GM13977 (cell line): Measurements from ENCODE around the gene TMEM240.

ENCODE experiments used
- DNase-seq: peaks from one replicate; pipeline ENCODE4 v3.0.0; 2012; ENCODE audit warnings: low spot score
- in situ Hi-C: fragments of 300-500 bp; cut with MboI; formaldehyde crosslinking; loops from one replicate; pipeline ENCODE4 v1.12.0; 2022; ENCODE audit warnings: low sequenced_read_pairs, low pct_unique_long_range_greater_than_20kb, mixed read lengths, inconsistent platforms; ENCODE audit not compliant: unreplicated experiment
- TF ChIP-seq, protein P1 (sequence below): IDR thresholded peaks from 2 replicates; pipeline ENCODE4 v1.5.1; 2012; ENCODE audit warnings: mild to moderate bottlenecking, control low read depth; ENCODE audit not compliant: insufficient read depth; ENCODE audit errors: extremely low read depth, missing control alignments

TMEM240 gene

DNA sequence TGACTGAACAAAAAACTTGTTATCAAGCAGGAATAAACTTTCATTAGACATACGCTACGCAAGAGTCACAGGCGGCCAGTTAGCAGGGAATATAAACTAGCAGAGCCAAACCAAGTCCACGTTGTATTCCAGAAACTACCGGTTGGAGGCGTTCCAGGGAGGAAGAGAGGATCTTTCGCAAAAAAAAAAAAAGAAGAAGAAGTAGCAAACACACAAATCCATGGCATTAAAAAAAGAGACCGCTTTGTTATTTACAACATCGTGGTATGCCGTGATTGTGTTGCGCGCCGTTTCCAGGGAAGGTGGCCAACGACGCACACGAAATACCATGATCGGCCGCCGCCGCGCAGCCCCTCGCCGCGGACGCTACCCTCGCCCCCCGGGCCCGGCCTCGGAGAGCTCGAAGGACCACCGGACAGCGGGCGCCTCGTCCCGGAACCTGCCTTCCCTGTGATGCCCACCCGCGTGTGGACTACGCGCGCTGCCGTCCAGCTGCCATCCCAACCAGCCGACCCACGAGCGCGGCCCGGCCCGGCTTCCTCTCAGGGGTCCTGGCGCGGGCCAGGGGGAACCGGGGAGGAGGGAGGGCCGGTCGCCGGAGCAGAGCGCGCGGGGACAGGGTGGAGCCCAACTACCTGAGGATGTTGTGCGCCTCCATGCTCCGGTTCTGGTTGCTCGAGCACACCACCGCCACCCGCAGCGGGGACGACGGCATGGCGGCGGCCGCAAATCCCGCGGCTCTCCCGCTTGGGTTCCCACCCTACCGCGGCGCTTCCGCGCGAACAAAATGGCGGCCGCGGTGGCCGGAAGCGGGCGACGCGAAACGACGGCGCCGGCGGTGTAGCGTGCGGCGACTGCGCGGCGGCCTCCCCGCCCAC is 33.7 kb upstream of the TMEM240 start:
- TF ChIP-seq, protein P1, sequence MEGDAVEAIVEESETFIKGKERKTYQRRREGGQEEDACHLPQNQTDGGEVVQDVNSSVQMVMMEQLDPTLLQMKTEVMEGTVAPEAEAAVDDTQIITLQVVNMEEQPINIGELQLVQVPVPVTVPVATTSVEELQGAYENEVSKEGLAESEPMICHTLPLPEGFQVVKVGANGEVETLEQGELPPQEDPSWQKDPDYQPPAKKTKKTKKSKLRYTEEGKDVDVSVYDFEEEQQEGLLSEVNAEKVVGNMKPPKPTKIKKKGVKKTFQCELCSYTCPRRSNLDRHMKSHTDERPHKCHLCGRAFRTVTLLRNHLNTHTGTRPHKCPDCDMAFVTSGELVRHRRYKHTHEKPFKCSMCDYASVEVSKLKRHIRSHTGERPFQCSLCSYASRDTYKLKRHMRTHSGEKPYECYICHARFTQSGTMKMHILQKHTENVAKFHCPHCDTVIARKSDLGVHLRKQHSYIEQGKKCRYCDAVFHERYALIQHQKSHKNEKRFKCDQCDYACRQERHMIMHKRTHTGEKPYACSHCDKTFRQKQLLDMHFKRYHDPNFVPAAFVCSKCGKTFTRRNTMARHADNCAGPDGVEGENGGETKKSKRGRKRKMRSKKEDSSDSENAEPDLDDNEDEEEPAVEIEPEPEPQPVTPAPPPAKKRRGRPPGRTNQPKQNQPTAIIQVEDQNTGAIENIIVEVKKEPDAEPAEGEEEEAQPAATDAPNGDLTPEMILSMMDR = peak; percentile 21
- DNase-seq = peak; percentile 90
- in situ Hi-C loops = no loop called here

DNA sequence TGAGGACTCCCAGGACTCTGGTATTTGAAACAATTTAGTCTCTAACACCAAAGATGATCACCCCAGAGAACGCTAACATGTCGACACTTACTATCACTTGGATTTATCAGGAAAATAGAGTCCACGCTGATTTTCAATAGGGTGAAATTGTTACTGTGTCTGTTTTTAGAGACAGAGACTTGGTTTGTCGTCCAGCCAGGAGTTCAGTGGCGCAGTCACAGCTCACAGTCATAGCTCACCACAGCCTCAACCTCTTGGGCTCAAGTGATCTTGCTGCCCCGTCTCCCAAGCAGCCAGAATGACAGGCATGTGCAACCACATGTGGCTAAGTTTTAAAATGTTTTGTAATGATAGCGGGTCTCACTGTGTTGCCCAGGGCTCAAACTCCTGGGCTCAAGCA is 28.9 kb upstream of the TMEM240 start:
- TF ChIP-seq, protein P1 = no peak
- DNase-seq = no peak
- in situ Hi-C loops = no loop called here

DNA sequence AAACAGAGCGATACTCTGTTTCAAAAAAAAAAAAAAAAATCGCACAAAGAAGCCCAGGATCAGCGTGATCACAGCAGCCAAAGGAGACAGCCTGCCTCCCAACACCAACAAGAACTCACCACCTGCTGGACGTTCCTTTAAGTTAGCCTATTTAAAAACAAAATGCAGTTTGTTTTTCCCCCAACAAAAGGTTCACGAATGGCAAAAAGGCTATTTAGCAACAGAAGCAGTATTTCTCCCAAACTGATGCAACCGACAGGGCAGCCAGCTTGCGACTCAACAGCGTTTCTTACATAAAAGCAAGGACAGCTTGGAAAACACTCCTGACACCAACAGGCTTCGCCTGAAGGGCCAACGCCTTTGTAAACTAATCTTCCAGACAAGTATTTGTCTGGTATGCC is 27.5 kb upstream of the TMEM240 start:
- DNase-seq = no peak
- TF ChIP-seq, protein P1 = no peak
- in situ Hi-C loops = no loop called here

DNA sequence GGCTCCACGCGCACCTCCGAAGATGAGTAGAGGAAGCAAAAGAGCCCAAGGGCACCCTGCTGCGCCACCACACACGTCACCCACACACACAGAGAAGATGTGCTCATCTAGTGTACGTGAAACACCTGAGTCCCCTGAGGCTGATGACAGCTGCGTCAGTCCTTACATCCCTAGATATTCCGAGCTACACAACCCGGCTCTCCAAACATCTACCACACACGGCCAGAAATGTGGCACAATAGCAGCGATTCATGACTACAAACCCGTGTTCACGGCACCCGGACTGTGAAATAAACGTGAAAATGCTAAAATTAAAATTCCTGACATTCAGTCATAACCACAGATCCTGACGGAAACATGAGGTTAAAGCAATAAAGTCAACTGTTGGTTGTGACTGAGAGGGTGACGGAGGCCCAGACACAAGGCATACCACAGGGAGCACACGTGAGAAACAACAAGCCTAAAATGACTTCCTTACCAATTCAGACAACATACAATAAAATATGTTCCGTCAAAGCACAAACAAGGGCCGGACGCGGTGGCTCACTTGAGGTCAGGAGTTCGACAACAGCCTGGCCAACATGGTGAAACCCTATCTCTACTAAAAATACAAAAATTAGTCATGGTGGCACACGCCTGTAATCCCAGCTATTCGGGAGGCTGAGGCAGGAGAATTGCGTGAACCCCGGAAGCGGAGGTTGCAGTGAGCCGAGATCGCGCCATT is 26.9 kb upstream of the TMEM240 start:
- DNase-seq = no peak
- TF ChIP-seq, protein P1 = no peak
- in situ Hi-C loops = no loop called here

DNA sequence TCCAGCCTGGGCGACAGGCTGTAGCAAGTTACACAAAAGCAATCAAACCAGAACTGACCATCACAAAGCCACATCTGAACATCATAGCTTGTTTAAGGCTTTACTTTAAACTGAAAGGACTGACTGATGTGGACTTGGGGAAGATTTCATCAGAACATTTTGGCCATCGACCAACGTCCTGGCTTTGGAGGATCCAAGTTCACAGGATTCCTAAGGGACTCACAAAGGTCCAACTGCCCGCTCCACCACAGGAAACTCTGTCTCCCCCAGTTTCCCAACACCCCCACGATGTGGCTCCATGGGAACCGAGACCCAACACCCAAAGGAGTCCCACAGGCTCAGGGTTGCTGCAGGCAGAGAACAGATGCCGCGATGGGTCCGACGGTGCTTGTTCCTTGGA is 24.9 kb upstream of the TMEM240 start:
- TF ChIP-seq, protein P1 = no peak
- in situ Hi-C loops = no loop called here

DNA sequence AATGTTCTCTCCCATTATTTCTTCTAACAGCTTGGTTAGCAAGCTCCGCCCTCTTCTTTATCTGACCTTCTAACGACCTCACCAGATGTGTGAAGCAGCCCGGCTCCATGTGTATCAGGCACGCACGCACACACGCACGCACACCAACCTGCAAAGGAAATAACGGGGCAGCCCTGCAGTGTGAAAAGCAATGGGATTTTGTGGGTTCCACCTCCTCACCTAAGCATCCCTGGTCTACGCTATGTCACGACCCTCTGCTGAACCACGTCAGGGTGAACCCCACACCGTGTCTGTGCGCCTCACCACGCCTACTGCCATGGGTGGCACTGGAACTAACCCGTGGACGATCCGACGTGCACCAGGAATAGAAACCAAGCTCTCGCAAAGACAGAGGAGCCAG is 23.8 kb upstream of the TMEM240 start:
- DNase-seq = no peak
- TF ChIP-seq, protein P1 = no peak
- in situ Hi-C loops = no loop called here

More for the DNA sequence above, 24.9 kb upstream of the TMEM240 start:
- no peak for DNase-seq
